WTC11 (cell line): ENCODE data around the gene ABHD16A. TPM values are rescaled to one million over a fixed set of nuclear protein-coding genes. Genes with fewer than 3 reads are reported as not detected.
A peak's percentile ranks its signal among the peaks of the same experiment; 100 is the strongest.

ENCODE experiments used
- AR ChIP-seq: fragments of 250-450 bp; sonication (Bioruptor Pico); IDR thresholded peaks from 2 replicates; pipeline ENCODE4 v1.9.0; 2021; ENCODE audit warnings: mild to moderate bottlenecking
- ARID4B ChIP-seq: sonication (generic); formaldehyde crosslinking; IDR thresholded peaks from 2 replicates; pipeline ENCODE4 v1.8.0; 2023; ENCODE audit warnings: missing genetic modification reagents, mild to moderate bottlenecking, borderline replicate concordance
- ATF3 ChIP-seq: sonication (generic); formaldehyde crosslinking; conservative IDR thresholded peaks from 2 replicates; pipeline ENCODE4 v1.8.1; 2022; ENCODE audit warnings: mild to moderate bottlenecking, missing genetic modification reagents
- CDX4 ChIP-seq: fragments of 250-450 bp; sonication (Bioruptor Pico); IDR thresholded peaks from 2 replicates; pipeline ENCODE4 v1.9.0; 2021; ENCODE audit warnings: moderate library complexity, mild to moderate bottlenecking, inconsistent platforms, borderline replicate concordance
- E2F1 ChIP-seq: sonication (generic); formaldehyde crosslinking; IDR thresholded peaks from 2 replicates; pipeline ENCODE4 v1.8.0; 2022; ENCODE audit warnings: mild to moderate bottlenecking, missing genetic modification reagents
- EMX1 ChIP-seq: fragments of 250-450 bp; sonication (Bioruptor Pico); IDR thresholded peaks from 2 replicates; pipeline ENCODE4 v1.8.0; 2021; ENCODE audit warnings: mild to moderate bottlenecking
- ERG ChIP-seq: fragments of 250-450 bp; sonication (Bioruptor Pico); IDR thresholded peaks from 2 replicates; pipeline ENCODE4 v1.8.0; 2021; ENCODE audit warnings: mild to moderate bottlenecking
- ETV6 ChIP-seq: sonication (generic); formaldehyde crosslinking; IDR thresholded peaks from 2 replicates; pipeline ENCODE4 v1.8.1; 2022; ENCODE audit warnings: mild to moderate bottlenecking, missing genetic modification reagents
- GABPB1 ChIP-seq: sonication (generic); formaldehyde crosslinking; IDR thresholded peaks from 2 replicates; pipeline ENCODE4 v1.8.1; 2023; ENCODE audit warnings: mild to moderate bottlenecking, missing genetic modification reagents
- GTF2I ChIP-seq: fragments of 250-450 bp; sonication (Bioruptor Pico); conservative IDR thresholded peaks from 2 replicates; pipeline ENCODE4 v1.4.0; 2021; ENCODE audit warnings: mild to moderate bottlenecking
- HMGA2 ChIP-seq: fragments of 250-450 bp; sonication (Bioruptor Pico); IDR thresholded peaks from 2 replicates; pipeline ENCODE4 v1.4.0; 2021; ENCODE audit warnings: mild to moderate bottlenecking, moderate library complexity
- JAZF1 ChIP-seq: fragments of 250-450 bp; sonication (Bioruptor Pico); IDR thresholded peaks from 2 replicates; pipeline ENCODE4 v1.9.0; 2021; ENCODE audit warnings: moderate library complexity, mild to moderate bottlenecking, inconsistent platforms
- MAX ChIP-seq: sonication (generic); formaldehyde crosslinking; IDR thresholded peaks from 2 replicates; pipeline ENCODE4 v1.8.0; 2022; ENCODE audit warnings: mild to moderate bottlenecking, missing genetic modification reagents
- MXD4 ChIP-seq: fragments of 250-450 bp; sonication (Bioruptor Pico); IDR thresholded peaks from 2 replicates; pipeline ENCODE4 v1.8.0; 2021; ENCODE audit warnings: mild to moderate bottlenecking, moderate library complexity, borderline replicate concordance
- MYBL2 ChIP-seq: sonication (generic); formaldehyde crosslinking; IDR thresholded peaks from 2 replicates; pipeline ENCODE4 v1.8.1; 2023; ENCODE audit warnings: mild to moderate bottlenecking, moderate library complexity, missing genetic modification reagents
- NFATC4 ChIP-seq: fragments of 250-450 bp; sonication (Bioruptor Pico); IDR thresholded peaks from 2 replicates; pipeline ENCODE4 v1.9.0; 2021; ENCODE audit warnings: mild to moderate bottlenecking
- OVOL2 ChIP-seq: fragments of 250-450 bp; sonication (Bioruptor Pico); IDR thresholded peaks from 2 replicates; pipeline ENCODE4 v1.9.0; 2021; ENCODE audit warnings: mild to moderate bottlenecking, borderline replicate concordance
- RORB ChIP-seq: fragments of 250-450 bp; sonication (Bioruptor Pico); IDR thresholded peaks from 2 replicates; pipeline ENCODE4 v1.9.0; 2021; ENCODE audit warnings: mild to moderate bottlenecking
- SOX15 ChIP-seq: fragments of 250-450 bp; sonication (Bioruptor Pico); IDR thresholded peaks from 2 replicates; pipeline ENCODE4 v1.9.0; 2021; ENCODE audit warnings: mild to moderate bottlenecking
- USF2 ChIP-seq: sonication (generic); formaldehyde crosslinking; IDR thresholded peaks from 2 replicates; pipeline ENCODE4 v1.8.1; 2023; ENCODE audit warnings: mild to moderate bottlenecking, missing genetic modification reagents, moderate library complexity
- ZNF281 ChIP-seq: sonication (generic); formaldehyde crosslinking; IDR thresholded peaks from 2 replicates; pipeline ENCODE4 v1.8.0; 2023; ENCODE audit warnings: mild to moderate bottlenecking, missing genetic modification reagents
- ZNF396 ChIP-seq: fragments of 250-450 bp; sonication (Bioruptor Pico); IDR thresholded peaks from 2 replicates; pipeline ENCODE4 v1.8.0; 2021; ENCODE audit warnings: mild to moderate bottlenecking, moderate library complexity, borderline replicate concordance
- ZSCAN18 ChIP-seq: fragments of 250-450 bp; sonication (Bioruptor Pico); IDR thresholded peaks from 2 replicates; pipeline ENCODE4 v2.1.2; 2022; ENCODE audit warnings: mild to moderate bottlenecking, moderate library complexity
- total RNA-seq: library from RNA; stranded (reverse); gene quantifications from 3 replicates; pipeline ENCODE4 v1.2.3, GENCODE V29; 2021

The ABHD16A gene
- total RNA-seq, 1 experiment from 2014 or later, result 28.6 TPM

- no peak for TF ChIP-seq USF2
- no peak for TF ChIP-seq SOX15 (CRISPR knock-in tag)
- no peak for TF ChIP-seq AR
- TF ChIP-seq CDX4, result no peak
- no peak for TF ChIP-seq HMGA2 (CRISPR knock-in tag)
- peak; percentile 96 for TF ChIP-seq ETV6 (CRISPR knock-in tag)
- TF ChIP-seq EMX1 (CRISPR knock-in tag), result no peak
- peak; percentile 81; the same call in 1 of the 2 replicates for TF ChIP-seq E2F1
- TF ChIP-seq NFATC4 (CRISPR knock-in tag), result no peak
- TF ChIP-seq ZSCAN18, result no peak
- TF ChIP-seq ZNF396 (CRISPR knock-in tag), result no peak
- peak; percentile 99 for TF ChIP-seq MYBL2 (CRISPR knock-in tag)
- no peak for TF ChIP-seq OVOL2 (CRISPR knock-in tag)
- TF ChIP-seq RORB (CRISPR knock-in tag), result no peak
- TF ChIP-seq GTF2I (CRISPR knock-in tag), result no peak
- TF ChIP-seq MAX (CRISPR knock-in tag), result peak; percentile 99
- TF ChIP-seq ERG, result no peak
- peak; percentile 79 for TF ChIP-seq GABPB1 (CRISPR knock-in tag)
- TF ChIP-seq ZNF281 (CRISPR knock-in tag), result peak; percentile 97
- TF ChIP-seq ARID4B, result peak; percentile 98
- no peak for TF ChIP-seq MXD4 (CRISPR knock-in tag)
- TF ChIP-seq ATF3 (CRISPR knock-in tag), result peak; percentile 58; the same call in 1 of the 2 replicates
- TF ChIP-seq JAZF1 (CRISPR knock-in tag), result no peak
Observed at GRCh38 chr6:31739639-31740396, 36.7 kb upstream of the ABHD16A start, which contains the start of gene MSH5 (continued).
